Measurements from ENCODE around the gene ARMH3.
"Not testable (repeated sequence)": the region's sequence is repeated elsewhere in the genome, so short reads cannot be mapped to it uniquely, and the experiment has no call there.

- TF ChIP-seq ZNF274 (IDR thresholded peaks at IDR 0.05; ENCODE audit: low read depth, low read length); YY1 (IDR thresholded peaks at IDR 0.05; ENCODE audit: insufficient read depth, insufficient read length): not testable (repeated sequence)
These were observed 48.9 kb downstream of the ARMH3 start for GRCh38 chr10:102007031-102007430.
